Head of caudate nucleus (tissue), 42 donors: ENCODE results near the gene PDE3A.
A peak's percentile ranks its signal among the peaks of the same experiment; 100 is the strongest.

Experiments
- DNase-seq, 42 donors: peaks; one replicate each; pipeline versions ENCODE4 v3.0.0 to v3.0.0-alpha.2; 2020 to 2021; ENCODE audit warnings: mixed read lengths in 7 of 42
- intact Hi-C: fragments of 100-400 bp; cut with DNase I; formaldehyde crosslinking; loops from one replicate; pipeline ENCODE4 v1.15.0; 2022

PDE3A gene

GRCh38 chr12:20448781-20449180 lies 80.4 kb downstream of the PDE3A start:
- intact Hi-C loops = no loop called here
- DNase-seq = no peak

- no peak for DNase-seq
- intact Hi-C loops = no loop called here
These were observed 82.3 kb downstream of the PDE3A start for GRCh38 chr12:20450591-20451180.

DNA sequence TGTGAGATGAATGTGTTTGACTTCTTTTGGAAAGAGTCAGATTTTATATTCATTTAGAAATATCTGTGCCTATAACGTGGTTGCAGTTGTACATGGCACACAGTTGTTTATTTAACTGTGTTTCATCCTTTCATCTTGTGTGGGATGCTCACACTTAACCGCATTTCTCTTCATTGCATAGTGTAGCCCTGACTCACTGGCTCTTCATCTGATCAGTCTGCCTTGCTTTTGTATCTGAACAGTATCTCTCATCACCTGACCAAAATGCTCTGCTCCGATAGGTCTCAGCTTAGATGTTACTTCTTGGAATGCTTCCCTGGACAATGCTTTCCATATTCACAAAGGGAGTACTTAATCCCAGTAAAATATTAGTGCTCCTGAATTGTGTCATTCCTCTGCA lies 83.4 kb downstream of the PDE3A start:
- intact Hi-C loops = no loop called here
- DNase-seq = no peak

DNA sequence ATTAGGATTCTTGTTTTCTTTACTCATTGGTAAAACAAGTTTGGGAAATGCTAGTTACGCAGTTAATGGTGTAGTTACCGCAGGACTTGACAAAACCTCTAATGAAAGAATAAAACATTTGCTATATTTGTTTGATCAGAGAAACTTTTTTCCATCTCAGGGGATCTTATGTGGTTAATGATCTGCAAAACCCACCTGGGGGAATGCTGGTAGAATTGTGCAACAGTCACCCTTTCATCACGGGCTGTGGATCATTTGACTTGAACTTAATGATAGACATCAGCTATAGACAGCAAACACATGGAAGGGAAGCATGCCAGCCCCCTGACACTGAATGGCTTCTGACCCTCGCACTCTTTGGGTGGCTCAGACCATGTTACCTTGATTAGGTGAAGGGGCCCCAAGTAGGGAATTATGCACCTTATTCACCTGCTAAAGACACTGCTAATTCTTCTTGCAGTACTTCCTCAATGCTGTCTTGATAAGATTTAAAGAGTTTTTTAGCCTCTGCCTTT lies 84.2 kb downstream of the PDE3A start:
- intact Hi-C loops = no loop called here
- DNase-seq = no peak

DNA sequence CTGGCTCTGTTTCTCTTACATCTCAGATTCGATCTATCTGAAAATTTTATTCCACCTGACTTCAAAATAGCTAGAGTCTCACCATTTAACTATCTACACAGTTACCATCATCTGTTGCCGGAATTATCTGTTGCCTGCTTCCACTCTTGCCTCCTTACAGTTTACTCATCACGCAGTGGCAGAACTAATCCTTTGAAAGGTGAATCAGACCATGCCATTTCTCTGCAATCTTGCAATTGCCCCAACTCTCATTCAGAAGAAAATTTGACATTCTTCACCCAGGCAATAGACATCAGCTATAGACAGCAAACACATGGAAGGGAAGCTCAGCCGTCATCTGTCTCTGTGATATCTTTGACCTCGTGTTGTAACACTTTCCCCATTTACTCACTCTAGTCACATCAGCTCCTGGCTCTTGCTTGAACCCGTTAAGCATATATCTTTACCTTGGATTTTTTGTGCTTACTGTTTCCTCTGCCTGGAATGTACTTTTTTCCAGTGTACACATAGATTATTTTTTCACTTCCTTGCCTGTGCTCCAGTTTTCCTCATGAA lies 85.5 kb downstream of the PDE3A start:
- intact Hi-C loops = no loop called here
- no peak for DNase-seq

GRCh38 chr12:20455001-20455706 lies 86.8 kb downstream of the PDE3A start:
- DNase-seq = no peak
- intact Hi-C loops = no loop called here

DNA sequence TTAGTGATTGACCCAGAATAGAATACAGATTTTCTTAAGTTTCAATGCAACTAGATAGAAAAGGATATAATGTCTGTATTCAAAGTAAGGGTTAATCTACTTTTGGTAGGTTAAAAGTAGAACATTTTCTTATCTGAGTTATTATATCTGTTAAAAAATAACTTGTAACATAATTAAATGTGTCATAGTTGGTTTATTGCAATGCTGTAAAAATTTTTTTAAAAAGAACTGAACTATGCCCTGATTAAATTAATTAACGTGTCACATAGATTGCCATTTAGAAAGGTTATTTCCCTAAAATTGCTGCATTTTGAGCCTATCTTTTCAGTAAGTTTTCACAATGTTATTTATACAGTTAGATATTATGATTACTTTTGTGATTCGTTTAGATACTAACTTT lies 89.2 kb downstream of the PDE3A start:
- intact Hi-C loops = no loop called here
- no peak for DNase-seq

GRCh38 chr12:20458011-20458410 lies 89.7 kb downstream of the PDE3A start:
- DNase-seq = no peak
- intact Hi-C loops = no loop called here

GRCh38 chr12:20459920-20460319 lies 91.6 kb downstream of the PDE3A start:
- DNase-seq = no peak
- intact Hi-C loops = no loop called here

- intact Hi-C loops = no loop called here
These were observed 92.6 kb downstream of the PDE3A start for GRCh38 chr12:20460956-20461355.

DNA sequence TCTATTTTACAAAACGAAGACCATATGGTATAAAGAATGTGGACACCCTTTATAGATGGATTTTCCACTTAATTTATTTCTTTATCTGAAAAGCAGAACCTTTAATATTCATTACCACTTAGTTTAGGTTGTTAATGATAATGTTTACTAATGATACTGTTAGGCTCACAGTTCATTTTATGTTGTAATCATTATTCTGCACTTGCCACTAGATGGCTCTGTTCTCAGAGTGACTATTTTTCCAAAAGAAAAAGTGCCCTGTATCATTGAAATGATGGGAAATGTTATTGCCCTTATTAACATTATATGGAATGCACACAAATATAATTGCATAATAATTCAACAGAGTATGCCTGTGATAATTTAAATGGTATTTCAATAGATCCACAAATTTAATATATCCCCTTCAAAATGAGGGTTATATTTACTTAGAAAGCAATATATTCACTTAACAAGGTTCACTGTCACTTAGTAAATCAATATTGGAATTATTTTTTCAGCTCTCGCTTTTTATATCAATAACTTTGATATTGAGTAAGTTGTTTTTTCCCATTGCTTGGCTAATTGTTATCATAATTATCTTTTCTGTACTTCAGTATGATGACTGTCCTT lies 95.7 kb downstream of the PDE3A start:
- intact Hi-C loops = no loop called here
- peak in 1 of 42 donors; percentile 27 for DNase-seq

More at GRCh38 chr12:20460956-20461355, 92.6 kb downstream of the PDE3A start:
- no peak for DNase-seq

GRCh38 chr12:20469300-20469699 lies 101.0 kb downstream of the PDE3A start:
- no peak for DNase-seq
- intact Hi-C loops = no loop called here

GRCh38 chr12:20469756-20470155 lies 101.4 kb downstream of the PDE3A start:
- no peak for DNase-seq
- intact Hi-C loops = no loop called here

GRCh38 chr12:20472102-20472782 lies 103.9 kb downstream of the PDE3A start:
- intact Hi-C loops = no loop called here
- no peak for DNase-seq

DNA sequence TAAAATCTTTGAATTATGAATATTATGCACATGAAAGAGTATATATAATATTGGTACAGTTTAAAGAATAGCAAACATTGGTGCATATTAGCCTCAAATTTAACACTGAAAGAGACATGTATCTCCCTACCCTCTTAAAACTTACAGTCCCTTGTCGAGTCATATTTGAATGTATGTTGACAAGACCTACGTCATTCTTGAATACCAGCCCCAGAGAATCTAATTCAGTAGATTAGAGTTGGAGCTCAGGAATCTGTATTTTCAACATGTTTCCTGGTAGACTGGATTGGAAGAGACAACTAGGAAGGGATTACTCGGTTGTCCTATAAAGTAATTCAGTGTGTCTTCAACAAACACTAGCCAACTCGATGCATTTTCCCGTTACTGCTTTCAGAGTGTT lies 104.8 kb downstream of the PDE3A start:
- intact Hi-C loops = no loop called here
- DNase-seq = no peak

GRCh38 chr12:20474016-20474415 lies 105.7 kb downstream of the PDE3A start:
- intact Hi-C loops = no loop called here

DNA sequence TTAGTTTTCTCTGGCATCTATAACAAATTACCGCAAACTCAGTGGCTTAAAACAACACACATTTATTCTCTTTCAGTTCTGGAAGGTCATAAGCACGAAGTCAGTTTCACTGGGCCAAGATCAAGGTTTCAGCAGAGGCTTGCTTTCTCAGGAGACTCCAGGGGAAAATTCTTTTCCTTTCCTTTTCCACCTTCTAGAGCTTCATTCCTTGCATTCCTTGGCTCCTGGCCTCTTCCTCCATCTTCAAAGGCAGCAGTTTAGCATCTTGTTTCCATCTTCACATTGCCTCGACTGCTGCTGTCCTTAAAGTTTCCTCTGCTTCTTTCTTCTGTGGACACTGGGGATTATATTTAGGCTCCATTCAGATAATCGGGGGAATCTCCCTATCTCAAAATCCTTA lies 106.1 kb downstream of the PDE3A start:
- no peak for DNase-seq
- intact Hi-C loops = no loop called here

More at GRCh38 chr12:20474016-20474415, 105.7 kb downstream of the PDE3A start:
- DNase-seq = no peak

GRCh38 chr12:20475542-20475941 lies 107.2 kb downstream of the PDE3A start:
- DNase-seq = no peak
- intact Hi-C loops = no loop called here

DNA sequence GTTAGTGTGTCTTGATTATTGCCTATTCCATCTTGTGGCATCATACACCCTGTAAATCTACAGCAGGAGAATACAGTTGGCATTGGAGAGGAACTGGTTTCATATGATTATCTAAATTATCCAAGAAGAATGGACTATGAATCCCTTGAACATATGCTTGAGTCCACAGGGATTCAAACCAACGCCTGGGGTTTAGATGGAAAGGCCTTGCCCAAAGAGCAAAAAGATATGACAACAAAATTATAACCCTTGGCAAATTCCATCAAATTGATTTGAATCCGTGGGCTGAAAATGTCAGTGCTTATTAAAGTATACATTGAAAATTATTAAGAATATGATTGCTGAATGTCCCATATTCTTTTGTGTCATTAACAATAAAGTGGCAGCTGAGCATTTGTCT lies 108.2 kb downstream of the PDE3A start:
- DNase-seq = no peak
- intact Hi-C loops = no loop called here

DNA sequence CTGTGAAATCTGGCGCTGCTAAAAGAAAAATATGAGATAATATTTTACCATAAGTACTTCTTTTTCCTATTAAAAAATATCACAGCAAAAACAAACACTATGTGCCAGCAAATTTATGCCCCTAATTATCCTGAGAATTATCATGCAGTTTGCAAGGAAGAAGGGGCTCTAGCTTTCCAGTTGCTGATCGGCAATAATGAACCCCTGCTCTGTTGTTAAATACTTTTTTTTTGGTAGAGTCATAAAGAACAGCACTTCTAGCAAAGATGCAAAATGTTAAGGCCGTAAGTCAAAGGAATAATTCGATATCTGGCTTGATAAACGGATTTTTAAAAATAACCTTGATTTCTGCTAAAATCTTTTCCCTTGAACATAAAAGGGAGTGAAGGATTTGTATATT lies 108.9 kb downstream of the PDE3A start:
- intact Hi-C loops = no loop called here
- no peak for DNase-seq
